ENCODE results near the gene ZNF358. TPM values are rescaled to one million over a fixed set of nuclear protein-coding genes. Genes with fewer than 3 reads are reported as not detected.

Gene ZNF358
- polyA plus RNA-seq, 1 donor = 61.8 TPM

DNA sequence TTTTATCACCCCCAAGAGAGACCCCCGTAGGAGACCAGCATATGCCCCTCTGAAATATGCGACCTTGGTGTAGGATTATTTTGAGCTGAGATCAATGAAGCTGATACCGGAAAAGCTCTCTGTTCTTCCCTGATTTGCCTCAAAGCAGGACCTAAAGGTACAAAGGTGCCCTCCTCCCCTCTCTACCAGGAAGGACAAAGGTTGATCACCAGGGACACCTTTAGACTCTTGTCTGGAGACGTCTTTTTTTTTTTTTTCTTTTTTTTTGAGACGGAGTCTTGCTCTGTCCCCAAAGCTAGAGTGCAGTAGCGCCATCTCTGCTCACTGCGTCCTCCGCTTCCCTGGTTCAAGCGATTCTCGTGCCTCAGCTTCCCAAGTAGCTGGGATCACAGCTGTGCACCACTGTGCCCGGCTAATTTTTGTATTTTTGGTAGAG lies 26.3 kb upstream of the ZNF358 start:
- DNase-seq = no peak

- DNase-seq = no peak
Observed at GRCh38 chr19:7492142-7492541, 23.8 kb upstream of the ZNF358 start.

- no peak for DNase-seq
Observed at GRCh38 chr19:7492558-7492957, 23.3 kb upstream of the ZNF358 start.

GRCh38 chr19:7494416-7495098 lies 21.3 kb upstream of the ZNF358 start:
- DNase-seq = no peak

DNA sequence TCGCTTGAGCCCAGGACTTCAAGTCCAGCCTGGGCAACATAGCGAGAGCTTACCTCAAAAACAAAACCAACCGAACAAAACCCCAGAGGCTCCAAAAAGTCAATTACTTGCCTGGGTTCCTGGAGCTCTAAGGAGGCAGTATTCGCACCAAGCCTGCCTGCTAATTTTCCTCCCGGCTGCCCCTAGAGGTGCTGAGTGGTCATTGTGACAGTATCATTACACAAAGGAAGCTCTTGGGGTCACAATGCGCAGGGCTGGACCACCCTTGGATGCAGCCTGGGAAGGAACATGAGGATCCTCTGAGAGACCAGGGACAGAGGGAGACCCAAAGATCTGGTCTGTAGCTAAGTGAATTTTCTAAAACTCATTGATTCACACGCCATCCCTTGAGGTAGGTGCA lies 18.6 kb upstream of the ZNF358 start:
- no peak for DNase-seq

DNA sequence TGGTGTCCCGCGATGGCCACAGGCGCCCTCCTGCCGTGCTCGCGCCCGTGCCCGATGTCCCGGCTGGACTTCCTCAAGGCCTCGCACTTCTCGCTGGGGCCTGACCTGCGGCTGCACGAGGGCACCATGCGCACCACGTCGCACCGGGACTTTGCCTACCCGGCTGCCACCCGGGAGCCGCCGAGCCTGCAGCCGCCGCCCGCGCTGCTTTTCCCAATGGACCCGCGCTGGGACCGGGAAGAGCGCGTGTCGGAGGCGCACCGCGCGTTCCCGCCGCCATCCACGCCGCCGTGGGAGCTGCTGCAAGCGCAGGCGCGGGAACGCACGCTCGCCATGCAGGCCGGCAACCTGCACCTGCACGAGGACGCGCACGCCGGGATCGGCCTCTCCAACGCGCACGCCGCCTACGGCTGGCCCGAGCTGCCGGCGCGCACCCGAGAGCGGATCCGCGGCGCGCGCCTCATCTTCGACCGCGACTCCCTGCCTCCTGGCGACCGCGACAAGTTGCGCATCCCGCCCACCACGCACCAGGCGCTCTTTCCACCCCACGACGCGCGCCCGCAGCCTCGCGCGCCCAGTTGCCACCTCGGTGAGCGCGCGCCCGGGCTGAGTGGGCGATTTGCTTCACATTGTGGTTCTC lies 15.0 kb upstream of the ZNF358 start:
- DNase-seq = peak; percentile 57

GRCh38 chr19:7502552-7502951 lies 13.4 kb upstream of the ZNF358 start:
- DNase-seq = no peak

GRCh38 chr19:7504684-7505083 lies 11.2 kb upstream of the ZNF358 start:
- no peak for DNase-seq

DNA sequence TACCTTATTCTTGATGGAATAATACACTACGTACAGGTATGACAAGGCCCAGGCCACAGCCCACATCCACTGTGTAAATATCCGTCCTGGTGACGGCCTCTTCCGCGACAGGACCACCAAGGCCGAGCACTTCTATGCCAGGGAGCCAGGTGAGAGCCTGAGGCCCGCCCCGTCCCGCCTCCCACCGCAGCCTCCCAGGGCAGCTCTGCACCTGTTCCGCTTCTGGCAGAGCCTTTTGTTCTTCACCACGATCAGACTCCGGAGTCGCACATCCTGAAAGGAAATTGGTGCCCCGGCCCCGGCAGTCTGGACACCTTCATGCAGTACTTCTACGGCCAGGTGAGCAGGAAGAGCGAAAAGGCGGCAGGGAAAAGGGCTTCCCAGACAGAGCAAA lies 10.6 kb upstream of the ZNF358 start:
- no peak for DNase-seq

DNA sequence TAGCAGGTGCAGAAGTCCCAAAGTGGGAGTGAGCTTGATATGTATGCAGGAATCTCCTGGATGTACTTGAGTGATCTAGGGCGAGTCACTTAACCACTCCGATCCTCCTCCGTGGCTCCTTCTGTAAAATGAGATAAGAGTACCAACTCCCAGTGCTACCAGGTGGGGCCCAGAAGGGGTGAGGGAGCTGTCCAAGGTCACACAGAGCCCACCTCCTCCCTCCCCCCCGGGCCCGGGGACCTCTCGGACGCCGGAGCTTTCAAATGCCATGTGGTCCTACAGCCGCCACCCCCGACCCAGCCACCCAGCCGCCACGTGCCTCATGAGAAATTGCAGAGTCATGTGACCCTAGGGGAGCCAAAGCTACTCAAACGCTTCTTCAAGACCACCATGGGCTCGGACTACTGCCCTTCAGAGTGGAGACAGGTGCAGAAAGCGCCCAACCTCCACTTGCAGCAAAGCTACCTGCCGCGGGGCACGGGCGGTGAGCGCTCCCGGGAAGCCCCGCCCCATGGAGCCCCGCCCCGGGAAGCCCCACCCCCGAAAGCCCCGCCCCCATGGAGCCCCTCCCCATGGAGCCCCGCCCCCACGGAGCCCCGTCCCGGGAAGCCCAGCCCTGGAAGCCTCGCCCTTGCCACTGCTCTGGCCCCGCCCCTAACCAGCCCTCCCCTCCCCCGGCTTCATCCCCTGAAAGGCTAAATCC lies 10.1 kb upstream of the ZNF358 start:
- DNase-seq = no peak

- DNase-seq = no peak
Observed at GRCh38 chr19:7506385-7507328, 9.2 kb upstream of the ZNF358 start.

GRCh38 chr19:7507884-7508283 lies 8.0 kb upstream of the ZNF358 start:
- no peak for DNase-seq

- no peak for DNase-seq
Observed at GRCh38 chr19:7509625-7510024, 6.3 kb upstream of the ZNF358 start.

DNA sequence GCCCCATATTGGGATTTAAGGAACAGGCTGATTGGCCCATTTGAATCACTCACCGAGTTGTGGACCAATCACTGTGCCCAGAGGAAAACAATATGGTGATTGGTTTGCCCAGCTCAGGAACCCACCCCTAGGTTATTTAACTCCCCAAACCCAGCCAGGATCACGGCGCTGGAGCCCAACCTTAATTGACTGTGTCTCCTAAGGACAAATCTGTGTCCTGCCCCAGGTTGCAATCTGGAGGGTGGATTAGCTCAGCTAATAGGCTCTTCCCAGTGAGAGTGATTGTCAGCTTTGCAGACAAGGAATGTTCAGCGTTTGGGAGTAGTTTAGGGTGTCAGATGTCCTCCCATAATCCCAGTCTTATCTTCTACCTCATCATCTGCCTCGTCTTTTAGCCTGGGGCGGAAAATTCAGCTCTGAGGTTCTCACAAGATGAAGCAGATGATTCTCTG lies 3.5 kb upstream of the ZNF358 start:
- DNase-seq = no peak

DNA sequence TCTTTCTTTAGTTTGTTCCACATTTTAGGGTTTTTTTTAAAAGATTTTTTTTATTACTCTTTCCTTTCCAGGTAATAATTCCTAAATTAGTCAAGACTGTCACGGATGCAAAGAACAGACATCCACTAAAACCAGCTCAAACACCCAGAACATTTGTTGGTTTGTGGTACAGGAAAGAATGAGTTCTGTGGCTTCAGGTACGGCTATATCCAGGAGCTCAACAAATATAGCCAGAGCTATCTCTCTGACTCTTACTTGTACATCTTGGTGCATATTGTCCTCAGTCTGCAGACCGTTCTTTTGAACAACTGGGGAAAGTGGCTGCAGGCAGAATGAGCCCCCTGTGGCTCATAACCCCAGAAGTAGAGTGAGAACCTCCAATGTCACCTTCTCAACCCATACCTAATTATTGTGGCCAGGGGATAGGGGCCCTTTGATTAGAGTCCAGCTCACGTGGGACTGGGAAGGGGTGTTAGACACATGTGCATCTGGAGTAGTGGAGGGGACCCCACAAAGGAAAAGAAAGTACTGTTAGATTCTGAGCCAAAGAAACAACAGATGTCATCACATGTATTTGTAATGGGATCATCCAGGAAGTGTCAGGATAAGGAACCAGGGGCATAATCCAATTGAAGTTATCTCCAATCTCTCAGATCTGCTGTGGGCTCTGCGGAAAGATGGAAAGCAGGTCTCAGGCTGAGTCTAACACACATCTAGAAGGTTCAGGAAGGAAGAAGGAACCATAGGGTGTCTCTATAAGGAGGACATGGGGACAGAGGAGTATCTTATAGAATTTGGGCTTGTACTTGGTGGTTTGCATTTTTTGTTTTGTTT lies 1.9 kb upstream of the ZNF358 start:
- DNase-seq = no peak

DNA sequence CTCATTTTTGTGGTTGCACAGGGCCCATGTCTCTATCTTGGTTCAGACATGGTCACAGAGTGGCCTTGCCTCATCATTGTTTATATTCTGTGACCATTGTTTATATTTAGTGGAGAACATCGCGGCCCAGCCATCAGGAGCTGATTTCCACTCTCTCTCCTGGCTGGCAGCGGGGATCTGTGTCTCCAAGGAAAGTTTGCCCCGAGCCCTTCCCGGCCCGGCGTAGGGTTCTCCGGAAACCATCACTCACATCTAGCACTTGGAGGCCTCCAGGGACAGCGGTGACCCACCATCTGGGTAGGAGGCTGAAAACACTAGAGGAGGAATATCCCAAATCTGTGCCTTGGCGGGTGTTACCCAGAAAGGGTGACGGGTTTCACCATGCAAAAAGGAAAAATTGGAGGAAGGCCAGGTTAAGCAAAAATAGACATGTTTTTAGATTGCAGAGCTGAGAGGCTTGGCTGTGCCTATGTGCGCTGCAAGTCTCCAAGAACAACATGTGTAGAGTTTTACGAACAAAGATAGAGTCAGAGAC lies 726 bp upstream of the ZNF358 start:
- DNase-seq = no peak

GRCh38 chr19:7516333-7516732 lies 430 bp downstream of the ZNF358 start:
- no peak for DNase-seq

GRCh38 chr19:7516878-7517277 lies 975 bp downstream of the ZNF358 start:
- DNase-seq = no peak

GRCh38 chr19:7519361-7520130 lies 3.6 kb downstream of the ZNF358 start:
- no peak for DNase-seq

Data from hindlimb muscle (tissue), 1 donor.